ENCODE results near the gene TRIM73.
"Not testable (repeated sequence)": the region's sequence is repeated elsewhere in the genome, so short reads cannot be mapped to it uniquely, and the experiment has no call there.

DNA sequence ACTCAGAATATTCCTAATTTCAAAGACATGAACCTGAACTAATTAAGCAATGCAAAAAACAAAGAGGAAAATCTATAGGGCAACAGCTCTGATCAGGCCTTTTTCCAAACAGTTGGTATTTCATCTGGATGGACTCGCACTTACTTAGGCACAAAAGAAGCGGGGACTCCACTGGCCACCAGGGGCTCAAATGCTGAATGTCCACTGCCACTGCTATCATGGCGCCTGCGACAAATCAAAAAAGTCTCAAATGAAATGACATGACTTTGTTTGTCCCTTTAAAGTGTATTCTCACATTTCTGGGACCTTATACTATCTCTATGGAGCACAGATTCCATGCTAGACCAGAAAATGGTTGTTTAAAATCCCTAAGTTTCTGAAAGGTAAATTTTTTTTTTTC lies 43.6 kb downstream of the TRIM73 start:
- TF ChIP-seq CTCF (IDR thresholded peaks at IDR 0.05): 0 out of 2 replicates have a peak, but pooled peaks have one; percentile 13
- TF ChIP-seq POLR2AphosphoS5 (IDR thresholded peaks at IDR 0.05; ENCODE audit: low read depth, low read length); TCF7L2 (IDR thresholded peaks at IDR 0.05; ENCODE audit: low read depth, low read length); SIN3A (IDR thresholded peaks at IDR 0.05; ENCODE audit: borderline replicate concordance, insufficient read depth, low read depth, low read length): not testable (repeated sequence)
- TF ChIP-seq, protein P1, sequence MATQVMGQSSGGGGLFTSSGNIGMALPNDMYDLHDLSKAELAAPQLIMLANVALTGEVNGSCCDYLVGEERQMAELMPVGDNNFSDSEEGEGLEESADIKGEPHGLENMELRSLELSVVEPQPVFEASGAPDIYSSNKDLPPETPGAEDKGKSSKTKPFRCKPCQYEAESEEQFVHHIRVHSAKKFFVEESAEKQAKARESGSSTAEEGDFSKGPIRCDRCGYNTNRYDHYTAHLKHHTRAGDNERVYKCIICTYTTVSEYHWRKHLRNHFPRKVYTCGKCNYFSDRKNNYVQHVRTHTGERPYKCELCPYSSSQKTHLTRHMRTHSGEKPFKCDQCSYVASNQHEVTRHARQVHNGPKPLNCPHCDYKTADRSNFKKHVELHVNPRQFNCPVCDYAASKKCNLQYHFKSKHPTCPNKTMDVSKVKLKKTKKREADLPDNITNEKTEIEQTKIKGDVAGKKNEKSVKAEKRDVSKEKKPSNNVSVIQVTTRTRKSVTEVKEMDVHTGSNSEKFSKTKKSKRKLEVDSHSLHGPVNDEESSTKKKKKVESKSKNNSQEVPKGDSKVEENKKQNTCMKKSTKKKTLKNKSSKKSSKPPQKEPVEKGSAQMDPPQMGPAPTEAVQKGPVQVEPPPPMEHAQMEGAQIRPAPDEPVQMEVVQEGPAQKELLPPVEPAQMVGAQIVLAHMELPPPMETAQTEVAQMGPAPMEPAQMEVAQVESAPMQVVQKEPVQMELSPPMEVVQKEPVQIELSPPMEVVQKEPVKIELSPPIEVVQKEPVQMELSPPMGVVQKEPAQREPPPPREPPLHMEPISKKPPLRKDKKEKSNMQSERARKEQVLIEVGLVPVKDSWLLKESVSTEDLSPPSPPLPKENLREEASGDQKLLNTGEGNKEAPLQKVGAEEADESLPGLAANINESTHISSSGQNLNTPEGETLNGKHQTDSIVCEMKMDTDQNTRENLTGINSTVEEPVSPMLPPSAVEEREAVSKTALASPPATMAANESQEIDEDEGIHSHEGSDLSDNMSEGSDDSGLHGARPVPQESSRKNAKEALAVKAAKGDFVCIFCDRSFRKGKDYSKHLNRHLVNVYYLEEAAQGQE (IDR thresholded peaks at IDR 0.05; ENCODE audit: insufficient read depth in 1 of 2, low read depth in 2 of 2, low read length in 1 of 2): not testable (repeated sequence)
